Bronchial epithelial cell (primary cell): ENCODE results near the gene RPS25. TPM values are rescaled to one million over a fixed set of nuclear protein-coding genes. Genes with fewer than 3 reads are reported as not detected.

Experiments used
- DNase-seq: peaks from one replicate; pipeline ENCODE4 v3.0.0-alpha.2; 2010; ENCODE audit warnings: low read depth
- FAIRE-seq: peaks from 2 replicates; lab custom pipeline; 2011; peaks lifted over from hg19 to GRCh38; lab: Jason Lieb, UNC
- H3K27me3 ChIP-seq: 2 replicates; pipeline ENCODE4 v1.5.1; 2011; ENCODE audit warnings: low read length; ENCODE audit not compliant: control insufficient read depth, insufficient read depth
- H3K36me3 ChIP-seq: 2 replicates; pipeline ENCODE4 v1.5.1; 2011; ENCODE audit warnings: low read length; ENCODE audit not compliant: control insufficient read depth, insufficient read depth
- H3K4me3 ChIP-seq: 2 replicates; pipeline ENCODE4 v1.5.1; 2011; ENCODE audit warnings: mild to moderate bottlenecking, low read depth, low read length, control low read depth
- total RNA-seq: library from RNA; depleted of rRNA; stranded (reverse); fragments of >200 nt; gene quantifications from 2 replicates; pipeline ENCODE4 v1.2.1, GENCODE V29; 2014
- TF ChIP-seq, protein P1 (sequence below): IDR thresholded peaks from 2 replicates; pipeline ENCODE4 v1.5.1; 2011; ENCODE audit warnings: mild to moderate bottlenecking, moderate library complexity, low read length, control low read depth, inconsistent platforms; ENCODE audit not compliant: insufficient read depth, severe bottlenecking

RPS25 gene
- total RNA-seq, 1 donor from 2014 or later, result 1,126 TPM

DNA sequence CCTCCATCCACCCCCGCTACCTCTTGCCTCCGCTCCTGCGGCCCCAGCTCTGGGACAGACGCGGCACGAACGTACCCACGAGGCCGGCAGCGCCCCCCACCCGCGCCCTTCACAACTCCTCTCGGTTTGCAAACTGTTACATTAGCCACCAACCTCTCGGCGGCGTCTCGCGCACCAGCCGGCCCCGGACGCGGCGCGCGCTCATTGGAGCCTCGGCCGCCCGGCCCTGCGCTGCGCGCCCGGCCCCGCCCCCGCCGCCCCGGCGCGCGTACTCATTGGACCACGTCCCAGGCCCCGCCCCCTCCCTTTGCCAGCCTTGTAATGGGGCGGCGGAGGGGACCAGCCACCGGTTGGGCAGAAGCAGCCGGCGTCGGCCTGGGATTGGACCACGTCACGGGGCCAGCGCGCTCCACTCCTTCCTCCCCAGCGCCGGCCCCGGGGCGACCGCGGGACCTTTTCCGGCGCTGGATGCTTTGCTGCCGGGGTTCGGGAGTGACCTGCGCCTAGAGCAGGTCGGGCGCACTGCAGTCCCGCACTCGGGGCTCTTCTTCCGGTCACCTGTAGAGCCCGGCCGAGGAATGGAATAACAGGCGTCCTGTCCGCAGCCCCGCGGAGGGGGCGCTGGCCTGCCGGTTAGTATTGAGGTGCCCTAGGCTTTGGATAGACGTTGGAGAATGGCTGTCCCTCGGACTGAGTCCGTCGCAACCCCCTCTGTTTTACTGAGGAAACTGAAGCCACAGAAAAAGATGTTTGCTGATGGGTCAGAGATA, 39.0 kb upstream of the RPS25 start, which contains the start of gene HYOU1:
Gene HYOU1 (minus strand): TSS at position 206 of the 770 bp plus-strand sequence. CDS start 1,045 bp downstream, outside the sequence.
- FAIRE-seq, result no peak
- H3K27me3 ChIP-seq, result no peaks in the 10 kb centered on the region
- DNase-seq, result peak; percentile 83
- TF ChIP-seq, protein P1, sequence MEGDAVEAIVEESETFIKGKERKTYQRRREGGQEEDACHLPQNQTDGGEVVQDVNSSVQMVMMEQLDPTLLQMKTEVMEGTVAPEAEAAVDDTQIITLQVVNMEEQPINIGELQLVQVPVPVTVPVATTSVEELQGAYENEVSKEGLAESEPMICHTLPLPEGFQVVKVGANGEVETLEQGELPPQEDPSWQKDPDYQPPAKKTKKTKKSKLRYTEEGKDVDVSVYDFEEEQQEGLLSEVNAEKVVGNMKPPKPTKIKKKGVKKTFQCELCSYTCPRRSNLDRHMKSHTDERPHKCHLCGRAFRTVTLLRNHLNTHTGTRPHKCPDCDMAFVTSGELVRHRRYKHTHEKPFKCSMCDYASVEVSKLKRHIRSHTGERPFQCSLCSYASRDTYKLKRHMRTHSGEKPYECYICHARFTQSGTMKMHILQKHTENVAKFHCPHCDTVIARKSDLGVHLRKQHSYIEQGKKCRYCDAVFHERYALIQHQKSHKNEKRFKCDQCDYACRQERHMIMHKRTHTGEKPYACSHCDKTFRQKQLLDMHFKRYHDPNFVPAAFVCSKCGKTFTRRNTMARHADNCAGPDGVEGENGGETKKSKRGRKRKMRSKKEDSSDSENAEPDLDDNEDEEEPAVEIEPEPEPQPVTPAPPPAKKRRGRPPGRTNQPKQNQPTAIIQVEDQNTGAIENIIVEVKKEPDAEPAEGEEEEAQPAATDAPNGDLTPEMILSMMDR, result peak; percentile 29
- H3K4me3 ChIP-seq, result peak within 1 kb of the TSS; percentile 87
- H3K36me3 ChIP-seq, result peaks cover 29% of the 10 kb centered on the region

DNA sequence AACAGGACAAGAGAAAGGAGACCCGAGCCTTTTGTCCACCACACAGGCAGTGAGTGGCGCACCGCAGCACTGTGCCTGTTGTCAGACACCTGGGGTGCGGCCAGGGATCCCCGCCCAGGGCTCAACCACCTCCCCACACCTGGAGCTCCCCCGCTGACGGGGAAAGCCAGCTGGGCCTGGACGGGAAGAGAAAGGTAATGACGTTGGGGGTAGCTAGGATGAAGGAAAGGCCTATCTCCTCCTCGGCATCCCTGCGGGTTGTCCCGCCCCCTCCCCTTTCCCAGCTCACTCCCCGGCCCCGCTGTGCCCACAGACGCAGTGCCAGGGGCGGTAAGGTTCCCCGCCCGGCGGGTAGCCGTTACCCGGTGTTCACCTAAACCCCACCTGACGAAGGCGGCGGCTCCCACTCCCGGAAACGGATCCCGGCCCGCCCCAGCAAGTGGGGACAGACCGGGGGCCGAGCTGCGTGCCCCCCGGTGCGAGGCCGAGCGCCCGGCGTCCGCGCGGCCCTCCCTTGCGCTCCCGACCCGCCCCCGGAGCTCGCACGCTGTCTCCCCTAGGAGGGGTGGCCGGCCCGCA, 38.4 kb upstream of the RPS25 start:
- H3K4me3 ChIP-seq, result peak overlapping the region; percentile 87
- H3K27me3 ChIP-seq, result no peaks in the 10 kb centered on the region
- peaks cover 36% of the 10 kb centered on the region for H3K36me3 ChIP-seq
- TF ChIP-seq, protein P1, result no peak
- DNase-seq, result peak; percentile 47
- no peak for FAIRE-seq

DNA sequence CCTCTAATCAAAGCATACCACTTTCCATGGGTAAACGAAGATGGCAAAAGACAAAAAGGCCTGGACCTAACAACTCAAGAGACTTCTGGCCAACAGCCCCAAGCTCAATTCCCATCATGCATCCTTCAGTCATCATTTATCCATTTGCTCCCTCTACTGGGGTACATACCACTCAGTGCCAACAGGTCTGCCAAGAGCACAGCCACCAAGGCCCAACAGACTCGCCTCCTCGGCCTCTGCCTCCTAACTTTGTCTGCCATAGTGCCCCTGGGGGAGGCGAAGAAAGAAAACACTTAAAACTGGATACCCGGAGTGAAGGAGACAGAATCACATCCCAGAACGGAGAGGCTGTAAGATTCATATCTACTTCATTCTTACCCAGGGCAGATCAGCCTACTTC, 37.8 kb upstream of the RPS25 start:
- Histone ChIP-seq H3K27me3 (no peaks in the 10 kb centered on the region), H3K4me3 (peak overlapping the region; percentile 87), H3K36me3 (peaks cover 39% of the 10 kb centered on the region)
- FAIRE-seq (no peak), DNase-seq (peak; percentile 36)
- TF ChIP-seq, protein P1, result no peak

DNA sequence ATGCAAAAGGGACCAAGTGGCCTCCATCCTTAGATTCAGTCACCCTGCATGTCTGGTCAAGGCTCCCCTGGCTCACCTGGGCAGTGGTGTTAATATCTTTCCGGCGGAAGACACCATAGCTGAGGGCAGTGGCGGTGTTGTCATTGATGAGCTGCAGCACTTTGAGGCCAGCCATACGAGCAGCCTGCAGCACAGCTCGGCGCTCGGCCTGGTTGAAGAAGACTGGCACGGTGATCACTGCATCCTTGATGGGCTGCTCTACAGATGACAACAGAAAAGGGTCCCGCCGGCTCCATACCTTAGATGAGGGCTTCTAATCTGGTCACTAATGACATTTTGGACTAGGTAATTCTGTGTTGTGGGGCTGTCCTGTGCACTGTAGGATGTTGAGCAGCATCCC, 36.3 kb upstream of the RPS25 start:
- TF ChIP-seq, protein P1, result no peak
- Histone ChIP-seq H3K4me3 (no peak overlapping the region), H3K27me3 (no peaks in the 10 kb centered on the region), H3K36me3 (peaks cover 46% of the 10 kb centered on the region)
- DNase-seq (no peak), FAIRE-seq (no peak)

DNA sequence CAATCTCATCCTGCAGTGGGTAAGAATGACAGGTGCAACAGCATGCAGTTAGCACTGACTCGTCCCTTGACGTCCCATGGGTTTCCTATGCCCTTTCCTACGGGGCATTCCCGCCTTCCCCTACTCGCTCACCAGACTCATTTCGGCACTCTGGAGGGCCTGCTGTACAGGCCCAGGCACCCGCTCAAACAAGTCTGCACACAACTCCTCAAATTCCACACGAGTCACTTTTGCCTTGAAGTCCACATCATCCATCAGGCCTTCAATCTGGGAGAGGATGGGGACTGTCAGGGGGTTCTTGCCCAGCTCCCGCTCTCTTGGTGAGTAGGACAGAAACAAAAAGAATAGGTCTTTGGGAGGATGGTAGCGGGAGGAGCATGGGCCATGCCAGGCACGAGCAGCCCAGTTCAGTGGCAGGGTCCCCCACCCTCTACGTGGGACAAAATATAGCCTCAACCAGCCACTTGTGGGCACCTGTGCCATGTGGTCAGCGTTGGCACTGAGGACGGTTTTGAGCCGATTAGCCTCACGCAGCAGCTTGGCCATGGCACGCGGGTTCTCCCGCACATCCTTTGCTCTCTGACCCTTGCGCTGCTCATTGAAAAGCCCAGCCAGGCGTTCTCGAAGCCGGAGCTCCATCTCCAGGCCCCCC, 34.1 kb upstream of the RPS25 start:
- TF ChIP-seq, protein P1, result no peak
- no peak overlapping the region for H3K4me3 ChIP-seq
- DNase-seq (peak; percentile 30), FAIRE-seq (no peak)
- peaks cover 62% of the 10 kb centered on the region for H3K36me3 ChIP-seq
- H3K27me3 ChIP-seq, result no peaks in the 10 kb centered on the region
